Common myeloid progenitor, CD34-positive (primary cell): ENCODE data around the gene MID1.
A peak's percentile ranks its signal among the peaks of the same experiment; 100 is the strongest.

Experiments used
- CTCF ChIA-PET: fragments of 350-600 bp; sonication (Branson Sonifier 250); formaldehyde crosslinking; loops from one replicate; lab custom pipeline; 2021; ENCODE audit warnings: antibody characterized with exemption; lab: Charles Lee
- POLR2A ChIA-PET: fragments of 350-600 bp; sonication (Branson Sonifier 250); formaldehyde crosslinking; loops from one replicate; lab custom pipeline; 2021; ENCODE audit warnings: antibody characterized with exemption; lab: Charles Lee
- DNase-seq, 3 donors: peaks; one replicate each; pipeline versions ENCODE4 v3.0.0 to v3.0.0-alpha.2; 2013
- H3K27ac ChIP-seq, 2 experiments: 1 replicate in 1 of 2; 2 replicates in 1 of 2; pipeline ENCODE4 v1.7.0; 2013; ENCODE audit warnings: inconsistent platforms in 2 of 2, low read length in 2 of 2, mild to moderate bottlenecking in 2 of 2, low read depth in 1 of 2, moderate library complexity in 1 of 2; ENCODE audit not compliant: severe bottlenecking in 2 of 2, insufficient read depth in 1 of 2, poor library complexity in 1 of 2
- H3K27me3 ChIP-seq, 5 experiments: replicated peaks in 2 of 5; 1 replicate in 3 of 5; 2 replicates in 2 of 5; pipeline versions ENCODE4 v1.6.1 to v1.7.0; 2013; ENCODE audit warnings: low read length in 4 of 5, mild to moderate bottlenecking in 2 of 5, moderate library complexity in 2 of 5, inconsistent platforms in 1 of 5; ENCODE audit not compliant: insufficient read depth in 5 of 5, control insufficient read depth in 4 of 5
- H3K36me3 ChIP-seq, 4 experiments: 1 replicate in 2 of 4; 2 replicates in 2 of 4; pipeline versions ENCODE4 v1.6.1 to v1.7.0; 2013; ENCODE audit warnings: low read length in 3 of 4, control low read depth in 1 of 4, mild to moderate bottlenecking in 1 of 4; ENCODE audit not compliant: control insufficient read depth in 4 of 4, insufficient read depth in 4 of 4
- H3K4me1 ChIP-seq, 4 experiments: 1 replicate in 3 of 4; 2 replicates in 1 of 4; pipeline versions ENCODE4 v1.6.1 to v1.7.1; 2013; ENCODE audit warnings: low read length in 3 of 4, mild to moderate bottlenecking in 3 of 4, control low read depth in 1 of 4, inconsistent platforms in 1 of 4, moderate library complexity in 1 of 4; ENCODE audit not compliant: control insufficient read depth in 4 of 4, insufficient read depth in 4 of 4; ENCODE audit errors: control extremely low read depth in 1 of 4
- H3K4me3 ChIP-seq, 7 experiments: 1 replicate in 4 of 7; 2 replicates in 3 of 7; pipeline versions ENCODE4 v1.5.1 to v1.7.0; 2013; ENCODE audit warnings: mild to moderate bottlenecking in 7 of 7, low read length in 6 of 7, moderate library complexity in 6 of 7, inconsistent platforms in 2 of 7, low read depth in 2 of 7, control low read depth in 1 of 7; ENCODE audit not compliant: insufficient read depth in 4 of 7, control insufficient read depth in 1 of 7; ENCODE audit errors: extremely low read depth in 1 of 7
- H3K9me3 ChIP-seq, 5 experiments: 1 replicate in 4 of 5; 2 replicates in 1 of 5; pipeline versions ENCODE4 v1.6.1 to v1.7.1; 2013; ENCODE audit warnings: low read length in 4 of 5, mild to moderate bottlenecking in 2 of 5, inconsistent platforms in 1 of 5, low read depth in 1 of 5, moderate library complexity in 1 of 5; ENCODE audit not compliant: control insufficient read depth in 4 of 5, insufficient read depth in 2 of 5; ENCODE audit errors: control extremely low read depth in 1 of 5
- WGBS: methylation state at CpG from one replicate; pipeline ENCODE4 v1.1.5; 2013; ENCODE audit not compliant: insufficient coverage; 5-methylcytosine and 5-hydroxymethylcytosine counted together

The MID1 gene

DNA sequence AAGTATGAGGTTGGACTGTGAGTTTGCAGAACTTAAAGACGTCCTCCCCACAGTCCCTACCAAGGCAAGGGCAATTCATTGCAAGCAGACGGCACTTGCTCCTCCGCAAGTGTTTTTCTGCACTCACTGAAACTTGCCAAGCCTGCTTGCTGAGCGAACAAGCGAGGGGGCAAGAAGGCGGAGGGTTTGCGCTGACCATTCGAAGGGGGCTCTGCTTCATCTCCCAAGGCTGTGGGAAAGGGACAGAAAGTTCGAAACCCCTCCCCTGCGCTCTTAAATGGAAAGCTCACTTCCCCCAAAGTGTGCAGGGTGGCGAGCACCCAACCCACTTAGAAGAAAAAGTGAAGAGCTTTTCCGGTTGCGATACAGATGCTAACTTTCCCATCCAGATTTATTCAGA lies 1.4 kb downstream of the MID1 start:
- no peaks in the 10 kb centered on the region for H3K9me3 ChIP-seq
- H3K4me3 ChIP-seq, result peak overlapping the region in 5 of 7 experiments; percentile 19 to 69 (median 52)
- H3K36me3 ChIP-seq, result no peaks in the 10 kb centered on the region
- peak in 2 of 3 donors; percentile 21 to 38 for DNase-seq
- peaks cover 2 to 17% (median 9%) of the 10 kb centered on the region in 4 experiments for H3K4me1 ChIP-seq
- ChIA-PET POLR2A (interaction anchor here (0.6 kb wide), 1 partner anchor 723 kb away, joined by 6 read pairs; no protein-coding TSS in a partner anchor), CTCF (interaction anchor here (0.7 to 3.3 kb wide), 3 partner anchors 10 to 608 kb away, joined by 3 to 14 read pairs (median 3); no protein-coding TSS in a partner anchor)
- 28% methylated on average over 10 of the region's 13 CpGs for WGBS
- peaks cover 0 to 66% (median 29%) of the 10 kb centered on the region in 5 experiments for H3K27me3 ChIP-seq
- no peak overlapping the region for H3K27ac ChIP-seq

DNA sequence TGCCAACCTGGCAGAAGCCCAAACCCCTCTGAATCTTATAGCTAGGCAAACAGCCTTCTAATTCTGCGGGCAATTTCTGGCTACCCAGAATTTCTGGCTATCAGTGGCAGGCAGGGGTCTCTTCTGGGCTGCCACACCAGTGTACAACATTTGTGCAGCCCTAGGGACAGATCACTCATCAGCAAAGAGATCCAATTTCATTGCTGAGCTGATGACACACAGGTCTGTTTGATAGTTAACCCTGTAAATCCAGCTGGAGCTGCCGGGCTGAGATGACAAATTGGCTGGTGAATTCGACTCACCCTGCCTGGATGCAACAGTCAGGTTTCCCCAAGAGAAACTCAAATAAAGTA lies 2.4 kb downstream of the MID1 start:
- Histone ChIP-seq H3K27me3 (peaks cover 0 to 66% (median 29%) of the 10 kb centered on the region in 5 experiments), H3K36me3 (no peaks in the 10 kb centered on the region), H3K4me1 (peaks cover 2 to 17% (median 9%) of the 10 kb centered on the region in 4 experiments), H3K27ac (no peak overlapping the region), H3K4me3 (no peak overlapping the region), H3K9me3 (no peaks in the 10 kb centered on the region)
- WGBS, result 70% methylated on average over 3 of the region's 3 CpGs
- no peak for DNase-seq
- ChIA-PET POLR2A (no interaction called here), CTCF (interaction anchor here (0.7 to 3.3 kb wide), 2 partner anchors 11 to 428 kb away, joined by 3 to 14 read pairs; no protein-coding TSS in a partner anchor)

DNA sequence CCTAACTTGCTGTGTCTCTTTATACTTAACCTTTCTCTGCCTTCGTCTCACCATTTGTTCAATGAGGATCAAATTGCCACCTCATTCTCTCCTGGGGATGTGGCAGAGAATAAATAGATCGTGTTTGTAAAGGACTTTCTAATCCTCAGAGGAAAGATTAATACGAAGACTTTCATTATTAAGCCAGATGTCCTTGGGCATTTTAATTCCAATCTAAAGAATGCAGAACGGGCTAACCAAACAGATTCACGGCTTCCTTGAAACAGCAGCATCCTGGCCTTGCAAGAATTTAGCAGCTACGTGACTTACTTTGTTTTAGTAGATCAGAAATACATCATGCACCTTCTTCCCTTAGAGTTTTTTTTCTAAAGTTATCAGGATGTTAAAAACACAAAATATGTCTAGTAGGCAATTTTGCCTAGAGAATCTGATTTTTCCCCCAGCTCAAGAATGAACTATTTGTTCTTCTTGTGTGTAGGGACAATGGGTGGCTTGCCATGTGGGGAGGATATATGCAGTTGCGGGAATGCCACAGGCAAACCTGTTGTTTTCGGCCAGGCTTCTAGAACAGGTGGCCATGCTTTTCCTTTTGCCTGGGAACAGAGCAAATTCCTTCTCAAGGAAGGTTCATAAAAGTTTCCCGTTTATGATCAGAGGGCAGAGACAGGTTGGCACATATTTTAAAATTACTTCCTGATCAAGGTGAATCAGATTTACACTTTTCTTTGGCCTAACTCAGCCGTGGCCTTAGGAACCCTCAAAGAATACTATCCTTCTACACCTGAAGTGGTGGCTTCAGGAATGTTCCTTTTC lies 3.0 kb downstream of the MID1 start:
- H3K4me1 ChIP-seq, result peaks cover 2 to 17% (median 9%) of the 10 kb centered on the region in 4 experiments
- ChIA-PET CTCF (interaction anchor here (0.8 to 3.3 kb wide), 2 partner anchors 15 to 427 kb away, joined by 3 to 14 read pairs; no protein-coding TSS in a partner anchor), POLR2A (no interaction called here)
- H3K27ac ChIP-seq, result no peak overlapping the region
- H3K27me3 ChIP-seq, result peaks cover 0 to 65% (median 29%) of the 10 kb centered on the region in 5 experiments
- H3K36me3 ChIP-seq, result no peaks in the 10 kb centered on the region
- no peak overlapping the region for H3K4me3 ChIP-seq
- DNase-seq, result no peak
- no peaks in the 10 kb centered on the region for H3K9me3 ChIP-seq
- WGBS, result 63% methylated on average over 9 of the region's 10 CpGs

DNA sequence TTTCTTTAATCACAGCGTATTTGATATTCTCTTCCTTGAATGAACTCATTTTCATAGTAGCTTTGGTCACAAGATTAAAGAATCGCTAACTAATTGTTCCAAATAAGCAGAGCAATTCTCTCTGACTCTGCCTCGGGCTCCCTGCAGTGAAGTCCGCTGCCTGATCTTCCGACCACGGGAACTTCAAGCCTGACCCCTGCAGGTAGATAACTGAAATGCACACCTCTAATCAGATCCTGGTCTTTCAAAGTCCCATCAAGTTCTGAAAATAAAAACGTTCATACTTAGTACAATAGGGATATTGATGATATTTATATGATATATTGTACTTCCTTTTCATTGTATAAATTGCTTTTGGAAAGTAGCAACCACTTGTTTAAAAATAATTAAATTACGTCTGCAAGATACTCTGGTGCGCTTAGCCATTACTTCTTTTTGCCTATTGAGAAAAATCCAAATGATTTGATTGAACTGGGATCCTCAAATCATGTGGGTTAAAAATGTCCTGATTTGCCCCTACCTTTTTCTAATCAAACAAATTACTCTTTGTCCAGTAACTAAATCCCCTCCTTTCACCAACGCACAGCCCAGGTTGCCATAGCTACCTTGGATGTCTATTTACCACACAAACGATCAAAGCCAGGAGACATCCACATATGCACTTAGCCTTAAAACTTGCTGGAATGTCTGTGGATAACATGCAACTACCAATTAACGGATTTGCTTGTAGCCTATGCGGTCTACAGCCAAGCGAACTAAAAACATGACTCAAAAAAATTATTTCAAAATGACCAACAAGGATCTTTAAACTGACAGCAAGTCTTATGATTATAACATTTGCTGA lies 4.2 kb downstream of the MID1 start:
- DNase-seq, result peak; percentile 31 to 67 (median 61)
- 27% methylated on average over 5 of the region's 14 CpGs for WGBS
- Histone ChIP-seq H3K36me3 (no peaks in the 10 kb centered on the region), H3K4me3 (no peak overlapping the region), H3K27me3 (peaks cover 0 to 54% (median 22%) of the 10 kb centered on the region in 5 experiments), H3K4me1 (peaks cover 2 to 17% (median 9%) of the 10 kb centered on the region in 4 experiments), H3K9me3 (no peaks in the 10 kb centered on the region), H3K27ac (no peak overlapping the region)
- POLR2A ChIA-PET, result no interaction called here
- CTCF ChIA-PET, result interaction anchor here (0.7 to 0.8 kb wide), 2 partner anchors 16 to 426 kb away, joined by 3 read pairs; no protein-coding TSS in a partner anchor

DNA sequence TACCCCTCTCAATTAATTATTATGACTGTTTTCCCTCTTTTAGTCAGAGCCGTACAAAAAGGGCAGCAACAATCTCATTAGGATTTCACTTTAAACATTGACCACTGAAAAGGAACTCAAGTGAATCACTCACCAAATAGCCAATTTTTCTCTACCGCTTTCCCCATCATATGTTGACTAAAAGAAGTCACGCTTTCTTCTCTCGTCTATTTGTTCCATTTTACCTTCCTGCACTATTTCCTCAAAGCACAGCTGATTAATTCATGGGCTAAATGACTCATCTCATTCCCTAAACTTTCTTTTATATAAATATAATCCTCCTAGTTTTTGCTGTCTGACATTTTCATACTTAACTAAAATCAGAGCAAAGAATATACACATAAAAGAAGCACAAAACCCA lies 8.2 kb downstream of the MID1 start:
- Histone ChIP-seq H3K4me1 (no peaks in the 10 kb centered on the region), H3K4me3 (no peak overlapping the region), H3K36me3 (no peaks in the 10 kb centered on the region), H3K27me3 (peaks cover 0 to 15% (median 4%) of the 10 kb centered on the region in 5 experiments), H3K9me3 (no peaks in the 10 kb centered on the region), H3K27ac (no peak overlapping the region)
- DNase-seq, result no peak
- 75% methylated on average over 4 of the region's 4 CpGs for WGBS
- CTCF ChIA-PET, result no interaction called here
- POLR2A ChIA-PET, result no interaction called here

DNA sequence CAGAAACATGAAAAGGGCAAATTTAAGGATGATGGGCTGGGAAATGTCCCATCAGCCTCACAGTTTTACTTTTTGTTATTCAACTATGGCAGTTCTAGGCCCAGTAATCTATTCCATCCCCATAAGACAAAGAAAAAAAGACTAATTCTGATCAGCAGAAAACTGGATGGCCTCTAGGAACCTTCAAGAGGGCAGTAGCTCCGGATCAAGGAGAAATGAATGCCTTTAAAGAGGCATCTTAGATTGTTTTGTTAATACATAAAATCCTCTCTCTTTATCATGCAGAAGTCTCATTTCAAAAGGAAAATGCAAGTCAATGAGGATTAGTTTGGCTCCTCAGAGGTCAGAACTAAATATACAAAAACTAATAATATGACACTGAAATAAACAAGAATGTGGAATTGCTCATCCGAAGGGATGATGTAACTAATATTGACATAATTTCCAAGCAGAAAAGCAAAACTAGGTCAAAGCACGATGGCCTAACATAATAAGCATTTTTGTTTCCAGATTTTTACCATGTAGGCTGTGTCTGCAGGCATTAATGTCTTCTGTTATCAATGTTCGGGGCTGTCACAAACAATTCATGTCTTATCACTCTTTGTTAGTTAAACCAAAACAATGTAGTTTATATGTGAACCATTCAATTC lies 8.8 kb downstream of the MID1 start:
- no peaks in the 10 kb centered on the region for H3K4me1 ChIP-seq
- DNase-seq, result no peak
- no peak overlapping the region for H3K4me3 ChIP-seq
- ChIA-PET CTCF (no interaction called here), POLR2A (no interaction called here)
- no peaks in the 10 kb centered on the region for H3K36me3 ChIP-seq
- H3K9me3 ChIP-seq, result no peaks in the 10 kb centered on the region
- peaks cover 0 to 11% (median 3%) of the 10 kb centered on the region in 5 experiments for H3K27me3 ChIP-seq
- no CpG with 5 or more reads among the region's 4 CpGs for WGBS
- no peak overlapping the region for H3K27ac ChIP-seq
